HCT116 (cell line): ENCODE results near the gene STK32B.

Source experiments
- CTCF ChIP-seq, 3 experiments: fragments of 200-600 bp in 1 of 3; sonication (generic) in 1 of 3; IDR thresholded peaks in 2 of 3; conservative IDR thresholded peaks in 1 of 3; 2 replicates each; pipeline ENCODE4 v1.5.1; 2012 to 2017; ENCODE audit warnings: low read depth in 2 of 3, low read length in 2 of 3, antibody characterized with exemption in 1 of 3, borderline replicate concordance in 1 of 3, control low read depth in 1 of 3, mild to moderate bottlenecking in 1 of 3, mixed read lengths in 1 of 3, mixed run types in 1 of 3, moderate library complexity in 1 of 3; ENCODE audit not compliant: insufficient read depth in 1 of 3
- EGR1 ChIP-seq: IDR thresholded peaks from 2 replicates; pipeline ENCODE4 v1.6.1; 2012; ENCODE audit warnings: low read depth
- ELF1 ChIP-seq: IDR thresholded peaks from 2 replicates; pipeline ENCODE4 v1.6.1; 2012; ENCODE audit warnings: low read depth, borderline replicate concordance
- EZH2 ChIP-seq: fragments of 200-600 bp; sonication (generic); IDR thresholded peaks from 2 replicates; pipeline ENCODE4 v1.6.1; 2017; ENCODE audit warnings: antibody characterized with exemption, mixed run types
- EZH2phosphoT487 ChIP-seq: fragments of 200-600 bp; IDR thresholded peaks from 2 replicates; pipeline ENCODE4 v1.6.1; 2018; ENCODE audit warnings: antibody characterized with exemption, borderline replicate concordance
- MAX ChIP-seq: IDR thresholded peaks from 2 replicates; pipeline ENCODE4 v1.6.1; 2012
- POLR2A ChIP-seq: IDR thresholded peaks from 2 replicates; pipeline ENCODE4 v1.7.0; 2011; ENCODE audit warnings: borderline replicate concordance; ENCODE audit not compliant: insufficient read depth, insufficient read length; ENCODE audit errors: extremely low read depth
- POLR2AphosphoS5 ChIP-seq: IDR thresholded peaks from 2 replicates; pipeline ENCODE4 v1.6.1; 2011; ENCODE audit warnings: mild to moderate bottlenecking, low read depth, low read length, moderate library complexity
- RAD21 ChIP-seq: IDR thresholded peaks from 2 replicates; pipeline ENCODE4 v1.6.1; 2012; ENCODE audit warnings: low read depth, mild to moderate bottlenecking
- SIN3A ChIP-seq: IDR thresholded peaks from 2 replicates; pipeline ENCODE4 v1.6.1; 2012; ENCODE audit warnings: low read depth
- ZFX ChIP-seq: fragments of 450-650 bp; IDR thresholded peaks from 2 replicates; pipeline ENCODE4 v1.6.1; 2017

- TF ChIP-seq SIN3A (no peak), POLR2AphosphoS5 (no peak), CTCF (IDR thresholded peaks at IDR 0.05 in 2 of 3, conservative IDR thresholded peaks at IDR 0.05 in 1 of 3; ENCODE audit: borderline replicate concordance in 1 of 3, insufficient read depth in 1 of 3, low read depth in 2 of 3, low read length in 2 of 3) (no peak), ZFX (no peak), MAX (no peak), POLR2A (no peak), ELF1 (no peak), EZH2 (no peak), EZH2phosphoT487 (no peak), RAD21 (no peak), EGR1 (no peak)
Observed at GRCh38 chr4:5081441-5081999, 30.2 kb downstream of the STK32B start.
